GM19395 (cell line): ENCODE data around the gene C1S.
"Not testable (repeated sequence)": the region's sequence is repeated elsewhere in the genome, so short reads cannot be mapped to it uniquely, and the experiment has no call there.

Experiments
- ATAC-seq: cut with Tn5 transposase; IDR thresholded peaks from one replicate; pipeline ENCODE4 v1.9.1; 2021; ENCODE audit warnings: mild to moderate bottlenecking, moderate library complexity; ENCODE audit not compliant: unreplicated experiment

The C1S gene

GRCh38 chr12:7101047-7101693, 40.7 kb downstream of the C1S start:
- no peak for ATAC-seq

- no peak for ATAC-seq
These were observed 41.2 kb downstream of the C1S start for GRCh38 chr12:7101694-7102131.

GRCh38 chr12:7102582-7102981, 42.1 kb downstream of the C1S start:
- no peak for ATAC-seq

- no peak for ATAC-seq
These were observed 43.5 kb downstream of the C1S start for GRCh38 chr12:7103837-7104584.

- ATAC-seq, result no peak
These were observed 45.6 kb downstream of the C1S start for GRCh38 chr12:7106082-7106481.

GRCh38 chr12:7107181-7107580, 46.7 kb downstream of the C1S start:
- not testable (repeated sequence) for ATAC-seq

GRCh38 chr12:7107636-7108002, 47.1 kb downstream of the C1S start:
- ATAC-seq, result no peak

- ATAC-seq, result peak; percentile 91
These were observed 47.7 kb downstream of the C1S start for GRCh38 chr12:7108003-7108795.

- ATAC-seq, result peak; percentile 41
These were observed 48.5 kb downstream of the C1S start, which contains the start of gene C1RL for GRCh38 chr12:7108796-7109571. Gene C1RL, minus strand, starts transcription at chr12:7109214. Its CDS starts 34 bp downstream, at chr12:7109180.

GRCh38 chr12:7109572-7109920, 49.0 kb downstream of the C1S start:
- no peak for ATAC-seq

- ATAC-seq, result no peak
These were observed 50.1 kb downstream of the C1S start for GRCh38 chr12:7110661-7111060.

- ATAC-seq, result no peak
These were observed 51.5 kb downstream of the C1S start for GRCh38 chr12:7112041-7112440.

- no peak for ATAC-seq
These were observed 52.9 kb downstream of the C1S start for GRCh38 chr12:7113389-7113871.

GRCh38 chr12:7114008-7114407, 53.5 kb downstream of the C1S start:
- no peak for ATAC-seq

- ATAC-seq, result no peak
These were observed 54.3 kb downstream of the C1S start for GRCh38 chr12:7114851-7115250.

GRCh38 chr12:7116196-7116595, 55.7 kb downstream of the C1S start:
- ATAC-seq, result no peak

- ATAC-seq, result no peak
These were observed 56.4 kb downstream of the C1S start for GRCh38 chr12:7116916-7117315.

- ATAC-seq, result no peak
These were observed 57.2 kb downstream of the C1S start for GRCh38 chr12:7117670-7118069.

GRCh38 chr12:7118881-7119280, 58.4 kb downstream of the C1S start:
- ATAC-seq, result no peak

GRCh38 chr12:7120166-7120565, 59.6 kb downstream of the C1S start:
- no peak for ATAC-seq
